Kidney (tissue), 22 donors: ENCODE measurements around the gene PAPOLB. TPM values are rescaled to one million over a fixed set of nuclear protein-coding genes. Genes with fewer than 3 reads are reported as not detected.

Source experiments
- DNase-seq, 5 donors: peaks; one replicate each; pipeline ENCODE4 v3.0.0-alpha.2; 2013 to 2020
- FAIRE-seq: peaks from 2 replicates; lab custom pipeline; 2012; peaks lifted over from hg19 to GRCh38; lab: Jason Lieb, UNC
- H3K27ac ChIP-seq, 2 donors: one replicate each; pipeline ENCODE4 v1.7.0; 2013; ENCODE audit warnings: low read depth in 2 of 2, low read length in 2 of 2, inconsistent platforms in 1 of 2
- H3K27me3 ChIP-seq: one replicate; pipeline ENCODE4 v1.7.1; 2013; ENCODE audit warnings: low read length, inconsistent platforms; ENCODE audit not compliant: control insufficient read depth, insufficient read depth
- H3K36me3 ChIP-seq, 3 donors: one replicate each; pipeline versions ENCODE4 v1.7.0 to v1.7.1; 2013; ENCODE audit warnings: low read length in 3 of 3, control low read depth in 1 of 3, inconsistent platforms in 1 of 3; ENCODE audit not compliant: insufficient read depth in 3 of 3, control insufficient read depth in 2 of 3
- H3K4me1 ChIP-seq, 3 donors: one replicate each; pipeline versions ENCODE4 v1.7.0 to v1.7.1; 2013; ENCODE audit warnings: low read length in 3 of 3, inconsistent platforms in 1 of 3, low read depth in 1 of 3; ENCODE audit not compliant: control insufficient read depth in 2 of 3, insufficient read depth in 2 of 3
- H3K4me3 ChIP-seq, 3 donors: one replicate each; pipeline versions ENCODE4 v1.7.0 to v1.8.1; 2013; ENCODE audit warnings: low read length in 3 of 3, control low read depth in 1 of 3, inconsistent platforms in 1 of 3
- H3K9ac ChIP-seq, 3 donors: one replicate each; pipeline versions ENCODE4 v1.7.0 to v1.7.1; 2013; ENCODE audit warnings: low read length in 3 of 3, control low read depth in 1 of 3, inconsistent platforms in 1 of 3
- H3K9me3 ChIP-seq, 3 donors: one replicate each; pipeline versions ENCODE4 v1.7.0 to v1.7.1; 2013; ENCODE audit warnings: low read length in 3 of 3, control low read depth in 1 of 3, inconsistent platforms in 1 of 3; ENCODE audit not compliant: control insufficient read depth in 2 of 3, insufficient read depth in 1 of 3
- intact Hi-C: fragments of 100-400 bp; cut with DNase I; formaldehyde crosslinking; loops from one replicate; pipeline ENCODE4 v1.11.1; 2022
- long read RNA-seq, 10 donors: library from polyadenylated mRNA in 1 of 10; unstranded in 1 of 10; transcript quantifications; one replicate each; pipeline ENCODE4 v2.0.0 and lab custom pipeline, GENCODE V29; 2021 to 2026
- polyA plus RNA-seq: library from polyadenylated mRNA; stranded (reverse); fragments of 350-450 nt; fragmentation: Illumina TruSeq; extraction: RNeasy Lipid Tissue Mini Kit (QIAGEN cat#74804); gene quantifications from one replicate; pipeline ENCODE4 v1.2.3, GENCODE V29; 2014; ENCODE audit warnings: low read depth, low replicate concordance; ENCODE audit not compliant: insufficient read depth
- total RNA-seq: library from RNA; stranded (reverse); fragmentation: NEBNext Ultra II Directional; extraction: Animal tissue kit (Norgen Biotek cat#: 25700); gene quantifications from one replicate; pipeline ENCODE4 v1.2.1, GENCODE V29; 2021
- TF ChIP-seq, protein P1 (sequence below): IDR thresholded peaks from 3 replicates; pipeline ENCODE4 v1.5.1; 2012; ENCODE audit warnings: mild to moderate bottlenecking, moderate library complexity, borderline replicate concordance; ENCODE audit not compliant: insufficient read depth; ENCODE audit errors: extremely low read depth
- donor health status: control.
- donor health status: control.
- donor health status: control.
- donor health status: control.
- donor health status: control.
- donor health status: DM: yes; HTN: yes; CAD: no.
- donor health status: Normal renal cell carcinoma (clear cell type).

Gene PAPOLB
- total RNA-seq (0.06 TPM), polyA plus RNA-seq (not detected)
- long read RNA-seq, donor 1: 0 reads
- long read RNA-seq, donor 2: 0 reads
- long read RNA-seq, donor 3: 0 reads
- long read RNA-seq, donor 4: 0 reads
- long read RNA-seq, donor 5: 0 reads
- long read RNA-seq, donor 6: 0 reads
- long read RNA-seq, donor 7: 0 reads
- long read RNA-seq, donor 8: 0 reads
- long read RNA-seq, donor 9: 0 reads
- long read RNA-seq, donor 10: 0 reads

DNA sequence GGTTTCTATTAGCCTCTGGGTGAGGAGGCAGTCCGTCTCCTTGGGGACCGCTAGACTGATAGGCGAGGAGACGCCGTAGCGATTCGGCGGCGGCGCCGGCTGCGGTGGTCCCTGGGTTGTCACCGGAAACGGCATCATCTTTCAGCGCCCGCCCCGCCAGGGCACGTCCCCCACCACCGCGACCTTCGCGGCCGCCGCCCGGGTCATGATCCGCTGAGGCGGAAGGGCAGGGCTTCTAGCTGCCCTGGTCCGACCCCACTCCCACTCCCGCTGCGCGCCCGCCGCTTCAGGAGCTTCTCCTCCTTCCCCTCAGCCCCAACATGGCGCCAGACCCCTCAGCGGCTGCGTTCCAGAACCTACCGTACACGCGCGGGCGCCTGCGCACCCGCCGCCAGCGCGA lies at the start of gene PAPOLB:
Gene PAPOLB (minus strand): TSS at position 358 of the 400 bp plus-strand sequence. CDS start 220 bp downstream, at position 138.
- Histone ChIP-seq H3K27ac (no peak within 1 kb of the TSS), H3K36me3 (no peaks in the 10 kb centered on the region), H3K4me1 (no peaks in the 10 kb centered on the region), H3K9ac (no peak within 1 kb of the TSS), H3K9me3 (peaks cover 0 to 4% (median 0%) of the 10 kb centered on the region in 3 donors), H3K4me3 (peak within 1 kb of the TSS in 1 of 3 donors; percentile 29), H3K27me3 (no peaks in the 10 kb centered on the region)
- intact Hi-C loops: no loop called here
- FAIRE-seq (no peak), DNase-seq (peak in 3 of 5 donors; percentile 59 to 64 (median 60))
- TF ChIP-seq, protein P1, sequence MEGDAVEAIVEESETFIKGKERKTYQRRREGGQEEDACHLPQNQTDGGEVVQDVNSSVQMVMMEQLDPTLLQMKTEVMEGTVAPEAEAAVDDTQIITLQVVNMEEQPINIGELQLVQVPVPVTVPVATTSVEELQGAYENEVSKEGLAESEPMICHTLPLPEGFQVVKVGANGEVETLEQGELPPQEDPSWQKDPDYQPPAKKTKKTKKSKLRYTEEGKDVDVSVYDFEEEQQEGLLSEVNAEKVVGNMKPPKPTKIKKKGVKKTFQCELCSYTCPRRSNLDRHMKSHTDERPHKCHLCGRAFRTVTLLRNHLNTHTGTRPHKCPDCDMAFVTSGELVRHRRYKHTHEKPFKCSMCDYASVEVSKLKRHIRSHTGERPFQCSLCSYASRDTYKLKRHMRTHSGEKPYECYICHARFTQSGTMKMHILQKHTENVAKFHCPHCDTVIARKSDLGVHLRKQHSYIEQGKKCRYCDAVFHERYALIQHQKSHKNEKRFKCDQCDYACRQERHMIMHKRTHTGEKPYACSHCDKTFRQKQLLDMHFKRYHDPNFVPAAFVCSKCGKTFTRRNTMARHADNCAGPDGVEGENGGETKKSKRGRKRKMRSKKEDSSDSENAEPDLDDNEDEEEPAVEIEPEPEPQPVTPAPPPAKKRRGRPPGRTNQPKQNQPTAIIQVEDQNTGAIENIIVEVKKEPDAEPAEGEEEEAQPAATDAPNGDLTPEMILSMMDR: no peak

DNA sequence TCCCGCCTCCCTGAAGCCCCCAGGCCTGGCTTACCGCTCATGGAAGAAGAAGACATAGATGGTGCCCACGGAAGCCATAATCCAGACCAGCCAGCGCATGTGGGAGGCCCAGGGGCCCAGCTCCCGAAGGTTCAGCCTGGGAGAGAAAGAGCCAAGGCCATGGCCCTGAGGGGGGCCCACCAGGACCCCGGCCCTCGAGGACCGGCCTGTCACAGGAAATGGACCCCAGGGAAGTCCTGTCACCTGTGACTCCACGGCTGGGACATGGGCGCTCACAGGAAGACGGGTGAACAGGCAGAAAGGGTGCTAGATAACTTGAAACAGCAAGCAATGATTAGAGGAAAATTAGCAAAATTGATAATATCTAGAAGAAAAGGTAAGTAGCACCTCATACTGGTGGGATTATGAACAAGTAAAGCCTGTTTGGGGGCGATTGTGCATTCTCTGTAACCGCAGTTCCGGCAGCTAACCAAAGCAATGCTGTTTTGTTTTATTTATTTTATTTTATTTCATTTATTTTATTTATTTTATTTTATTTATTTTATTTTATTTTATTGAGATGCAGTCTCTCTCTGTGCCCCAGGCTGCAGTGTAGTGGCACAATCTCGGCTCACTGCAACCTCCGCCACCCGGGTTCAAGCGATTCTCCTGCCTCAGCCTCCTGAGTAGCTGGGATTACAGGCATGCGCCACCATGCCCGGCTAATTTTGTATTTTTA lies 49.4 kb upstream of the PAPOLB start:
- H3K36me3 ChIP-seq: no peaks in the 10 kb centered on the region
- FAIRE-seq: no peak
- H3K9me3 ChIP-seq: no peaks in the 10 kb centered on the region
- H3K4me1 ChIP-seq: no peaks in the 10 kb centered on the region
- no peak for DNase-seq
- H3K27ac ChIP-seq: no peak overlapping the region
- intact Hi-C loops: no loop called here
- no peak overlapping the region for H3K9ac ChIP-seq
- TF ChIP-seq, protein P1: no peak
- no peak overlapping the region for H3K4me3 ChIP-seq
- no peaks in the 10 kb centered on the region for H3K27me3 ChIP-seq

DNA sequence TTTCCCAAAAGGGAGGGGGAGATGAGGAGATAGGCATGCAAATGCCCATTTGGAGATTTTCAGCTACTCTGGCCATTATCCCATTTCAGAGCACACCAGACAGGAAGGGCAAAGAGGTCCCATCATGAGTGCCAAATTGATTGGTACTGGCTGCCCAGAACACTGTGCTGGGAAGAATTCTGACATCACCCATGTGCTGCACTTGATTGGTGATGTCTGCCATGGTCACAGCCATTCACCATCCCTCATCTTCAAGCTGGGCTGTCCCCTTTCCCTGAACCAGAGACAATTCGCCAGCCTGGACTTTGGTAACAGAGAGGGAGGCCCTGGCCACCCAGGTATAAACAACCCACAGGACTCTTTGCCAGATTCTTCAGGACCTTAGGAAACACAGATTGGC lies 44.9 kb upstream of the PAPOLB start:
- H3K36me3 ChIP-seq: no peaks in the 10 kb centered on the region
- no peak for FAIRE-seq
- TF ChIP-seq, protein P1: no peak
- no peaks in the 10 kb centered on the region for H3K4me1 ChIP-seq
- H3K9ac ChIP-seq: no peak overlapping the region
- H3K4me3 ChIP-seq: no peak overlapping the region
- H3K27me3 ChIP-seq: no peaks in the 10 kb centered on the region
- H3K9me3 ChIP-seq: no peaks in the 10 kb centered on the region
- intact Hi-C loops: no loop called here
- DNase-seq: no peak
- H3K27ac ChIP-seq: no peak overlapping the region
